ENCODE measurements around the gene HAUS6.
"Not testable (repeated sequence)": the region's sequence is repeated elsewhere in the genome, so short reads cannot be mapped to it uniquely, and the experiment has no call there.

Gene HAUS6

GRCh38 chr9:19030899-19031298 lies 71.8 kb downstream of the HAUS6 start:
- DNase-seq: no peak

DNA sequence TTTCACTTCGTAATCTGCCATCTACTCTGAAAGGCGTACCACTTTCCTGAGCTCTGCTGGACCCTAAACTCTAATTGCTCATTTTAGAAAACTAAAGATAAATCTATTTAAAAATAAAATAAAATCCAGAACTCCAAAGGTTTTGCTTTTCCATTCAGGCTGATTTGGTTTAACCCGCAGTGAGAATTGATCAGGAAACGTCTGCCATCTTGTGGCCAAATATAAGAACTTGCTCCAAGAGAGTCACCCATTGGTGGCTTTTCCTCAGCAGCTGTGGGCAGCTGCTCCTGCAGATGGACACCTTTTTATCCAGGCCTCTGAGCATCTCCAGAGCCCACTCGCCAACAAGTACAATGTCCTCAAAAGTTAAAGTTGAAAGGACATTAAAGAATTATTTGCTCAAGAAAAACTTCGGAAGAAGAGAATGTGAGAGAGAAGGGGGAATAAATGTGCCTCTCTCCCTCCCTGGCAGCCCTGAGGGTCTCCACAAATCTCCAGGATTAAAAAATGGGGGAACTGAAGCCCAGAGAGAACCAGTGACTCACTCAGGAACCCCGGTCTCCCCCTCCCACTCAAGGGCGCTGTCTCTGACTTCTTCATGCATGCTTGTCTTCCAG lies 73.8 kb downstream of the HAUS6 start:
- no peak for DNase-seq

GRCh38 chr9:19027825-19028224 lies 74.9 kb downstream of the HAUS6 start:
- no peak for DNase-seq

GRCh38 chr9:19026375-19026774 lies 76.3 kb downstream of the HAUS6 start:
- no peak for DNase-seq

- no peak for DNase-seq
Measured at GRCh38 chr9:19023078-19023477, 79.6 kb downstream of the HAUS6 start.

- DNase-seq: no peak
Measured at GRCh38 chr9:19022206-19022605, 80.5 kb downstream of the HAUS6 start.

DNA sequence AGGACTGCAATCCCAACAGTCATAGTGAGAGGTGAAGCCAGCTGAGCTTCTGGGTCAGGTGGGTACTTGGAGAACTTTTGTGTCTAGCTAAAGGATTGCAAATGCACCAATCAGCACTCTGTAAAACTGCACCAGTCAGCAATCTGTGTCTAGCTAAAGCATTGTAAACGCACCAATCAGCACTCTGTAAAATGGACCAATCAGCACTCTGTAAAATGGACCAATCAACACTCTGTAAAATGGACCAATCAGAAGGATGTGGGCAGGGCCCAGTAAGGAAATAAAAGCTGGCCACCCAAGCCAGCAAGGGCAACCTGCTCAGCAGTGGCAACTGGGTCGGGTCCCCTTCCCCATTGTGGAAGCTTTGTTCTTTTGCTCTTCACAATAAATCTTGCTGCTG lies 81.1 kb downstream of the HAUS6 start:
- not testable (repeated sequence) for DNase-seq

- no peak for DNase-seq
Measured at GRCh38 chr9:19020886-19021455, 81.7 kb downstream of the HAUS6 start.

DNA sequence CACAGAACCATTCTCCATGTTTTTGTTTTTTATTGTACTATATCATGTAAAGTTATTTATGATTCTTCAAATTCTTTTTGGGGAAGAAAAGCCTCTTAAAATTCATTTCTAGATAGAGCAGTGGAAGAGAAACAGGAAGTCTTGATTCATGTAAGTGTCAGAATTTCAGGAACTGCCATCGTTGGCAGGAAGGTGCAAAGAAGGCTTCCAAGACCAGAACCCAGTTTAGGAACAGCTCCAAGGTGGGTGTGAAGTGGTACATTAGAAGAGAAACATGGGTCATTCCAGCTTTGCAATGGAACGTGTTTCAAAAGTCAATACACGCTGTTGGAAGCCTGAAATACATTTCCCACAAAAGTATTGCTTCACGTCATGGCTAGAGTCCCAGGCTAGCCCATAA lies 84.5 kb downstream of the HAUS6 start:
- DNase-seq: no peak

DNA sequence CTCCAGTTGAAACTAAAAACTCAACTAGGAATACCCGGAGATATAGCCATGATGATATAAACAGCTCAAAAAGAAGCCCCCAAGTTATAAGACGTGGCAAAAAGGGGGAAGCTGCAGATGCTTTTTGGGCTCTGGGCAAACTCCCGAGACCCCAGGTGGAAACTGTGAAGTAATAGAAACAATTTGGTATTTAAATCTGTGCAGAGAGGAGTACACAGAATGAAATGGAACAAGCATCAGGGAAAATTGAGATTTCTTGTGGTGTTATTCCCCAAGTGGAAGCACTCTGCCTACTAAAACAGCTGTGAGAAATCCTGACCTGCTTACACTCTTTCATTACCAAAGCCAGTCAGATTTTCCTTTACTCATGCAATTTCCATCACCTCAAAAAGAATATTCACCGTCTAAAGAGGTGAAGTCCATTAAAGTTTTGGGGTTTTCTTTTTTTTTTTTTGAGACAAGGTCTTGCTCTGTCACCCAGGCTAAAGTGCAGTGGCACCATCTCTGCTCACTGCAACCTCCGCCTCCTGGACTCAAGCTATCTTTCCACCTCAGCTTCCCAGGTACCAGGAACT lies 93.2 kb downstream of the HAUS6 start:
- no peak for DNase-seq

All from activated effector memory CD4-positive, alpha-beta T cell treated with Interleukin-2 at 50 U/mL for 16 hours (primary cell).